Gastrocnemius medialis (tissue), 4 donors: ENCODE measurements around the gene ZNRF3. TPM values are rescaled to one million over a fixed set of nuclear protein-coding genes. Genes with fewer than 3 reads are reported as not detected.

Source experiments
- ATAC-seq, 2 donors: fragments of 150-250 bp; one replicate each; pipeline ENCODE4 v1.9.1; 2016
- DNase-seq, 2 donors: peaks; one replicate each; pipeline ENCODE4 v3.0.0-alpha.2; 2019
- H3K27ac ChIP-seq, 4 donors: fragments of 200-600 bp; sonication (generic); 1 replicate in 1 of 4; 2 replicates in 3 of 4; pipeline ENCODE4 v1.5.1; 2016 to 2018; ENCODE audit warnings: mild to moderate bottlenecking in 2 of 4, moderate library complexity in 1 of 4
- H3K27me3 ChIP-seq, 3 donors: fragments of 200-600 bp; sonication (generic) in 2 of 3; 1 replicate in 1 of 3; 2 replicates in 2 of 3; pipeline versions ENCODE4 v1.5.1 to v1.6.0; 2016 to 2019; ENCODE audit warnings: mild to moderate bottlenecking in 1 of 3, moderate library complexity in 1 of 3
- H3K36me3 ChIP-seq, 2 donors: fragments of 200-600 bp; sonication (generic) in 1 of 2; one replicate each; pipeline ENCODE4 v1.5.1; 2017 to 2018
- H3K4me1 ChIP-seq, 2 donors: fragments of 200-600 bp; sonication (generic) in 1 of 2; one replicate each; pipeline ENCODE4 v1.5.1; 2016 to 2017; ENCODE audit warnings: mild to moderate bottlenecking in 2 of 2
- H3K4me3 ChIP-seq, 4 donors: fragments of 200-600 bp; sonication (generic) in 3 of 4; 1 replicate in 1 of 4; 2 replicates in 3 of 4; pipeline ENCODE4 v1.5.1; 2016 to 2019; ENCODE audit warnings: mild to moderate bottlenecking in 2 of 4
- H3K9me3 ChIP-seq, 3 donors: fragments of 200-600 bp; sonication (generic) in 2 of 3; 1 replicate in 1 of 3; 2 replicates in 2 of 3; pipeline ENCODE4 v1.5.1; 2016 to 2019
- CTCF ChIP-seq, 5 experiments: fragments of 450-650 bp in 3 of 5; fragments of 200-600 bp in 2 of 5; sonication (generic) in 2 of 5; IDR thresholded peaks in 4 of 5; conservative IDR thresholded peaks in 1 of 5; 1 replicate in 4 of 5; 2 replicates in 1 of 5; pipeline ENCODE4 v1.5.1; 2016 to 2019; ENCODE audit warnings: antibody characterized with exemption in 5 of 5, mild to moderate bottlenecking in 3 of 5, moderate library complexity in 3 of 5
- POLR2A ChIP-seq, 2 donors: fragments of 450-650 bp; IDR thresholded peaks; one replicate each; pipeline ENCODE4 v1.6.1; 2017; ENCODE audit warnings: antibody characterized with exemption in 2 of 2, mild to moderate bottlenecking in 2 of 2, moderate library complexity in 2 of 2
- in situ Hi-C, 4 donors: fragments of 200-750 bp; cut with MboI; loops; one replicate each; pipeline versions ENCODE4 v1.15.0 to v1.8.0; 2017; ENCODE audit warnings: low sequenced_read_pairs in 4 of 4
- intact Hi-C: fragments of 100-400 bp; cut with DNase I; formaldehyde crosslinking; loops from one replicate; pipeline ENCODE4 v1.15.1; 2023; ENCODE audit warnings: low total_unique reads
- total RNA-seq, 4 donors: library from RNA; depleted of rRNA; stranded (reverse); fragments of >200 nt; gene quantifications; one replicate each; pipeline versions ENCODE4 v1.1.0 to v1.2.3, GENCODE V29; 2016

ZNRF3 gene
- total RNA-seq, 4 donors from 2014 or later = 7.8 to 19.1 (median 11.1) TPM

- intact Hi-C loops (no loop called here), in situ Hi-C loops (no loop called here)
- Histone ChIP-seq H3K27ac (no peak overlapping the region), H3K9me3 (no peaks in the 10 kb centered on the region), H3K27me3 (no peaks in the 10 kb centered on the region), H3K4me1 (peaks cover 33 to 35% of the 10 kb centered on the region in 2 donors), H3K36me3 (peaks cover 0 to 12% of the 10 kb centered on the region in 2 donors), H3K4me3 (no peak overlapping the region)
- no peak for TF ChIP-seq CTCF (IDR thresholded peaks at IDR 0.05 in 4 of 5, conservative IDR thresholded peaks at IDR 0.05 in 1 of 5)
- TF ChIP-seq POLR2A (IDR thresholded peaks at IDR 0.05) = no peak
- ATAC-seq = no peak
- DNase-seq = no peak
Measured at GRCh38 chr22:28983788-28984441, 100.5 kb downstream of the ZNRF3 start.

GRCh38 chr22:28984482-28985158 lies 101.2 kb downstream of the ZNRF3 start:
- Histone ChIP-seq H3K4me3 (no peak overlapping the region), H3K27ac (no peak overlapping the region), H3K36me3 (peaks cover 0 to 12% of the 10 kb centered on the region in 2 donors), H3K4me1 (peaks cover 27 to 28% of the 10 kb centered on the region in 2 donors), H3K9me3 (no peaks in the 10 kb centered on the region), H3K27me3 (no peaks in the 10 kb centered on the region)
- TF ChIP-seq POLR2A (IDR thresholded peaks at IDR 0.05) (no peak), CTCF (IDR thresholded peaks at IDR 0.05 in 4 of 5, conservative IDR thresholded peaks at IDR 0.05 in 1 of 5) (no peak)
- in situ Hi-C loops = no loop called here
- ATAC-seq (no peak), DNase-seq (no peak)
- intact Hi-C loops = no loop called here

GRCh38 chr22:28985581-28986290 lies 102.4 kb downstream of the ZNRF3 start:
- ATAC-seq = no peak

GRCh38 chr22:28986366-28986765 lies 103.0 kb downstream of the ZNRF3 start:
- in situ Hi-C loops = no loop called here

More at GRCh38 chr22:28985581-28986290, 102.4 kb downstream of the ZNRF3 start:
- no peaks in the 10 kb centered on the region for H3K9me3 ChIP-seq
- intact Hi-C loops = no loop called here
- no peak overlapping the region for H3K4me3 ChIP-seq
- in situ Hi-C loops = no loop called here
- H3K4me1 ChIP-seq = peaks cover 16 to 17% of the 10 kb centered on the region in 2 donors
- no peak for TF ChIP-seq CTCF (IDR thresholded peaks at IDR 0.05 in 4 of 5, conservative IDR thresholded peaks at IDR 0.05 in 1 of 5)
- no peak for TF ChIP-seq POLR2A (IDR thresholded peaks at IDR 0.05)
- H3K27ac ChIP-seq = no peak overlapping the region
- H3K27me3 ChIP-seq = no peaks in the 10 kb centered on the region
- DNase-seq = no peak
- peaks cover 0 to 12% of the 10 kb centered on the region in 2 donors for H3K36me3 ChIP-seq

More at GRCh38 chr22:28986366-28986765, 103.0 kb downstream of the ZNRF3 start:
- Histone ChIP-seq H3K4me1 (peaks cover 11 to 13% of the 10 kb centered on the region in 2 donors), H3K27ac (no peak overlapping the region), H3K9me3 (no peaks in the 10 kb centered on the region), H3K4me3 (no peak overlapping the region), H3K27me3 (no peaks in the 10 kb centered on the region), H3K36me3 (peaks cover 0 to 12% of the 10 kb centered on the region in 2 donors)
- TF ChIP-seq CTCF (IDR thresholded peaks at IDR 0.05 in 4 of 5, conservative IDR thresholded peaks at IDR 0.05 in 1 of 5) (no peak), POLR2A (IDR thresholded peaks at IDR 0.05) (no peak)
- DNase-seq = no peak
- no peak for ATAC-seq
- intact Hi-C loops = no loop called here
